GM18867 (cell line): Measurements from ENCODE around the gene RNF145.
"Not testable (repeated sequence)": the region's sequence is repeated elsewhere in the genome, so short reads cannot be mapped to it uniquely, and the experiment has no call there.

Experiments
- ATAC-seq: cut with Tn5 transposase; IDR thresholded peaks from one replicate; pipeline ENCODE4 v1.9.1; 2021; ENCODE audit warnings: mild to moderate bottlenecking, moderate library complexity; ENCODE audit not compliant: unreplicated experiment

The RNF145 gene

DNA sequence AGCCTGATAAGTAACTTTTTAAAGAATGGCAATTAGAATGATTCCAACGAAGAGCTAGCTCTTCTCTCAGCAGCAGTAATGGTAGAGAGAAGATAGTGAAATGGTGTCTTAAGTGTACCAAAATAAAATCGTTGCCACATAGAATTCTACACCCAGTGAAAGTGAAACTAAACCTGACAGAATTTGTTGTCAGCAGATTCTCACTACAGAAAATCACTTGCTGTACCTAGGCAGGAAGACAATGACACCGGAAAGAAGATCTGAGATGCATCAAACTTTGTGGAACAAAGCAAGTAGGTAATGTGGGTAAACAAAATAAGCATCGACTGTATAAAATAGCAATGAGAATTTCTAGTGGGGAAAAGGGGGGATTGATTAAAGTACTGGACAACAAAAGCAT lies 88.9 kb downstream of the RNF145 start:
- peak; percentile 79 for ATAC-seq

DNA sequence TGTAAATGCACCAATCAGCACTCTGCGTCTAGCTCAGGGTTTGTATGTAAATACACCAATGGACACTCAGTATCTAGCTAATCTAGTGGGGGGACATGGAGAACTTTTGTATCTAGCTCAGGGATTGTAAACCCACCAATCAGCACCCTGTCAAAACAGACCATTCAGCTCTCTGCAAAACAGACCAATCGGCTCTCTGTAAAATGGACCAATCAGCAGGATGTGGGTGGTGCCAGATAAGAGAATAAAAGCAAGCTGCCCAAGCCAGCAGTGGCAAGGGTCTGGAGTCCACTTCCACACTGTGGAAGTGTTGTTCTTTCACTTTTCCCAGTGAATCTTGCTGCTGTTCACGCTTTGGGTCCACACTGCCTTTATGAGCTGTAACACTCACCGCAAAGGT lies 89.5 kb downstream of the RNF145 start:
- ATAC-seq, result not testable (repeated sequence)

DNA sequence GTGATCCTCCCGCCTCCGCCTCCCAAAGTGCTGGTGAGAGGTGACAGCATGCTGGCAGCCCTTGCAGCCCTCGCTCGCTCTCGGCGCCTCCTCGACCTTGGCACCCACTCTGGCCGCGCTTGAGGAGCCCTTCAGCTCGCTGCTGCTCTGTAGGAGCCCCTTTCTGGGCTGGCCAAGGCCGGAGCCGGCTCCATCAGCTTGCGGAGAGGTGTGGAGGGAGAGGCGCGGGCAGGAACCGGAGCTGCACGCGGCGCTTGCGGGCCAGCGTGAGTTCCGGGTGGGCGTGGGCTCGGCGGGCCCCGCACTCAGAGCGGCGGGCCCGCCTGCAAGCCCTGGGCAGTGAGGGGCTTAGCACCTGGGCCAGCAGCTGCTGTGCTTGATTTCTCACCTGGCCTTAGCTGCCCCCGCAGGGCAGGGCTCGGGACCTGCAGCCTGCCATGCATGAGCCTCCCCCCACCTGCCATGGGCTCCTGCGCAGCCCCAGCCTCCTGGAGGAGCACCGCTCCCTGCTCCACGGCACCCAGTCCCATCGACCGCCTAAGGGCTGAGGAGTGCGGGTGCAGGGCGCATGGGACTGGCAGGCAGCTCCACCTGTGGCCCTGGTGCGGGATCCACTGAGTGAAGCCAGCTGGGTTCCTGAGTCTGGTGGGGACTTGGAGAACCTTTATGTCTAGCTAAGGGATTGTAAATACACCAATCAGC lies 90.2 kb downstream of the RNF145 start:
- not testable (repeated sequence) for ATAC-seq

DNA sequence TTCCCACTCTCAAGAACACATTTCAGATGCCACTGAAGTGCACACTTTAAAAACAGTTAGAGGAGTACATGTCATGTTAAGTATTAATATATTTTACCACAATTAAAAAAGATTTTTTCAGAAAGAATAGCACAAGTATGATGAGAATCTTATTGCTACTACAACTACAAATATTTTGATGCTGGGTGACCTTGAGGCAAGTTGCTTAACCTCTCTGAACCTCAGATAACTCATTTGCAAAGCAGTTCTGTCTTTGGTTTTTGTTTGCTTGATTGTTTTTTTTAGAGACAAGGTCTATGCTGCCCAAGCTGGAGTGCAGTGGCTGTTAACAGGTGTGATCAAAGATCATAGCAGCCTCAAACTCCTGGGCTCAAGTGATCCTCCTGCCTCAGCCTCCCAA lies 95.9 kb downstream of the RNF145 start:
- ATAC-seq, result no peak

DNA sequence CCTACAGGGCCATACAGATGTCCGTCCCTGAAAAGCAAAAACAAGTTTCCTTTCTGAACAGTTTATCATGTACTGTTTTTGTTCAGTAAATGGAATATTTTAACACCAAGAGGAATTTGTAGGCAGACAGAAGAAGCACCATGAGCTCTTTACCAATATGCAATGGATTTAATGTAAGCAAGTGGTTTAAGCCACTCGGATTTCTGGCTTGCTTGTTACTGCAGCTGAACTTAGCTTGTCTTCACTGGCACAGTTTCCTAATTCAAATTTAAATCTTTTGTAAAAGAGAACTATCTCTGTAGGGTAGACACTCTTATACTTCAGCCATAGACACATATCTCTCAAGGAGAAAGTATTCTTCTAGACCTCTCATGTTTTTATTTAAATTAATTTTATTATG lies 96.9 kb downstream of the RNF145 start:
- no peak for ATAC-seq
